HG02943 (cell line): ENCODE results near the gene DNHD1.

Experiments
- ATAC-seq: cut with Tn5 transposase; IDR thresholded peaks from one replicate; pipeline ENCODE4 v1.9.1; 2021; ENCODE audit warnings: mild to moderate bottlenecking, low read depth, moderate library complexity; ENCODE audit not compliant: unreplicated experiment

Gene DNHD1, protein sequence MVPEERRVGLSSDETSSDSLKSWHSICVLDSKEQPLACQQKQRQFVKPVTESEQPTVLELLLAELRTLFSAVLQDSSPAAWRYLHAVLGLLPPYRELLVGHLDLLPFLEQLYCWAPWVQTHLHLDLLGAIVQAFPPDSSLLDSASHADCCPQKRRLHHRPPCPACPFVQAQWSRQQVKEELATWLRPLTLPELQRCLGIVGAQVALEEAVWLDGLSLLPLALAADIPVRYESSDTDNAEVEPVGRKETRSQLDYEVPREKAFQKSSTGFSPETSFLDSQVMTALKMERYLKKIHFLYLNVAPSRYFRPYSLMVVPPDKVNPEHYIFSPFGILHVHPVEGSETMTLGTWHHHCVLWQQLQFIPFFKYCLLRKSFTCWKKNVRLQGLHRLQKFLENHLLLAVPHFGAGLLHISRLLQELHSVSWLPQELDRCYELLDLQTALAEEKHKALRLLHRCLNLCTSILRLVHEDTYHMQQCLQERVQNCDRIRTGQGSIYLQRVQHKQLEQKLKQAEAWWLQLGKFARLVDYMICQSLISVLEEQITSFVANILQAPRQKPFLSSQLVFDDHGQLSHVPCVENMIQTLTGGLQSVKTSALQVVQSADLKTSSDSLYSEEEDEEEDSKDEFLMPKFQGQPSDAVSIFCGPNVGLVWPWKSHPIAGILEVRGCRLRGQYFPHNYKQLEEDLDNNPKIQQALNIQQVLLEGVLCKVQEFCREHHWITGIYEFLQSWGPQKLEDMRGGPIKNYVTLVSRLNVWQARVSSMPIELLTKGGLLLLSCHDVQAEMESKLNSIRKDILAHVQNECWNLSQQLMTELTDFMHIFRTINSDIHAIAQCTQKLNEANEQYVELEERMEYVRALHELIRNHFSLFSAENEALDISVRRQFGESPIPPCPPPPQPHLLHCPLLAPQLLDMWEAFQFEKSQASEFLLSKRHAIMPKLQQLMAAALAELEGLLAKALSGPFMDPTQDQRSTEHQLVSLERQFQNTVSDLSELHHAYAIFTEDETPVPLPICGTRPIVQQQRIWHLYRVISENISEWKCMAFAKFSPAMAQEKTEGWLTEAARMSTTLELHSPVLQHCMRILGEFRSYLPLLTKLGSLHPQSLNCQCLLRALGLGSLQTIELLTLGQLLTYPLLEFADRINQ (N-terminal part only)

DNA sequence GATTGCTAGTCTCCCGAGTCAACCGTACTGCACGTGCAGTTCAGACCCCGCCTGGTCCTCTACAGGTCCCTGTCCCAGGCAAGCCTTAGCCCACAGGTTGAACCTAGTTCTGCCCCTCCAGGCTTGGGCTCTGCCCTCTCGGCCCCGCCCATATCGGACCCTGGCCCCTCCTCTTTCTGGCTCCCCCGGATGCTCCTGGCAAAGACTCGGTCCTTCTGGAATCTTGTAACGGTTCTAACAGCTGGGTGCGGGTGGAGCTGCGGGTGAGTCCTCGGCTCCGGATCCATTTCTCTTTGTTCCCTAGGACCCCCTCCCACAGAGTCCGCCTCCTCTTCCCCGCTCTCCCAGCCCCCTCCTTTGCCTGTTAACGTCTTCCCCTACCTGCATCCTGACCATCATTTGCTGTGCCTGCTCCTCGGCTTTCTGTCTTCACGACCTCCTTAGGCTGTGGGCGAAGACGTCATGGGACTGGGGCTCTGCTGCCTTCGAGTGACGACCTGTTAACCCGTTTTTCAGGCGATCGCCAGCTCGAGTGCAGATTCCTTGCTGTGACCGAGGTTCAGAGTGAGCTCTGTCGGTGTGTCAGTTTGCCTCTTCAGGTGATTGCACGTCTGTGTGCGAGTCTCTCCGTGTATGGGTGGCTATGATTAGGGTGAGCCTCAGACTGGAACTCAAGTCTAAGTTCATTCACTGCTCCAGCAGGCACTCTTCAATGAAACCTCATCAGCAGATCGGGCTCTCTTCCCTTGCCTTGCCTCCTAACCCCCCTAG is at the start of gene DNHD1:
Gene DNHD1 (plus strand): TSS at position 212 of the 771 bp plus-strand sequence. CDS start 936 bp downstream, outside the sequence.
- no peak for ATAC-seq

DNA sequence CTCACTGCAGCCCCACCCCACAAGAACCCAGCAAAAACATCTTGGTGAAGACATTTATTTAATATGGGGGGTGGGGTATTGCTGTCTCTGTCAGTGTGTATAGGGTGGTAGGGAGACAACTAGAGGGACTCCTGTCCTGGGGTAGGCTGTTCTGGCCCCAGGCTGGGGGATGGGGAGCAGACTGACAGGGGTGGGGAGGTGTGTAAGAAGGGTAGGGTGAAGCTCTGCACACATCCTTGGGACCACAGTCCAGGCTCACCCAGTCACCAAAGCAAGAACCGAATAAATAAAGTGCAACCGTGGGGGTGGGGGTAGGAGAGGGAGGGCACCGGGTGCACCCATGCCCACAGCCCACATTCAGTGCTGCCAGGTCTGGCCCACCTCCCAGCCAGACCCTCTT is 48.5 kb upstream of the DNHD1 start:
- no peak for ATAC-seq

DNA sequence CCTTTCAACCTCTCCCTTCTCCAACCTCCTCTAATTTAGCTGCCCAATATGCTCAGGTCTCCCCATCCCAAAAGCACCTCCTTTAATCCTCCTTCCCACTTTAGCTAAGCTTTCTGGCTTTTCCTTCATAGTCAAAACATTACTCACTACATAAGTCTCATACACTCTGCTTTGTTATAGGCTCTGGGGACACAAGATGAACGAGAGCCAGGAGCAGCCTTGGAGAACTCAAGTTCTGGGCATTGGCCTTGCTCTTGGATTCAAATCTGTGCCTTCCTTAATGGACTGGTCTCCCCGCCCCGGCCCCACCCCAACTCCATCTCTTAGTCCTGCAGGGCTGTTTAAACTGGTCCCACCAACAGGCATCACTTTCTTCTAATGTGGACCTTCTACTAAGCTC is 44.9 kb upstream of the DNHD1 start:
- ATAC-seq, result no peak

DNA sequence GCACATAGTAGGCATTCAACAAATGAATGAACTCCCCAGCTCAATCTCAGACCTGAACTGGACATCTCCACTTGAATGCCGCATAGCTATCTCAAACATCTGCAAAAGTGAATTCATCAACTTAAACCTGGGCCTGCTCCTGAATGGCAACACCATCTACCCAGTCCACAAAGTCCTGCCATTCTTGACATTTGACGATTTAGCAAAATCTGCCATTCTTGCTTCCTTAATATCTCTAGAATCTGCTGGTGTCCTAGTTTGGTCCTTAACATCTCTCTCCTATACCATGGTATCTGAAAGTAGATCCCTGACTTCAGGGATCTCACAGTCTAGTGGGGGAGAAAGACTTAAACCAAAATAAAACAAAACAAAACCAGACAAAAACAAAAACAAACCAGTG is 43.9 kb upstream of the DNHD1 start:
- no peak for ATAC-seq

DNA sequence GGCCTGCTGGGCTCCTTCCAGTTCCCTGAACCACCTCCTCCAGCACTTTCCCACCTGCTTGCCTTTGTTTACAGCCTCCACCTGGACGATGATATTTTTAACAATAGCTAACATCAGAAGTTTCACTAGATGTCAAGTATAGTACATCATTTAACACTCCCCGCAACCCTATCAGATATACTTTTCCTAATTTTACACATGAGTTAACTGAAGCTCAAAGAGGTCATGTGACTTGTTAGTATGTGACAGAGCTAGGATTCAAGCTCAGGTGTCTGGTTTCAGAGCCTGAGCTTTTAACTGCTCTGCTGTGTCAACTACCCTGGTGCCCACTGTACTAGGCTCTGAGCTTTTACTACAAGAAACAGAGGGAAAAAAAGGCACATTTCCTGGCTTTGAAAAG is 42.0 kb upstream of the DNHD1 start:
- ATAC-seq, result no peak

DNA sequence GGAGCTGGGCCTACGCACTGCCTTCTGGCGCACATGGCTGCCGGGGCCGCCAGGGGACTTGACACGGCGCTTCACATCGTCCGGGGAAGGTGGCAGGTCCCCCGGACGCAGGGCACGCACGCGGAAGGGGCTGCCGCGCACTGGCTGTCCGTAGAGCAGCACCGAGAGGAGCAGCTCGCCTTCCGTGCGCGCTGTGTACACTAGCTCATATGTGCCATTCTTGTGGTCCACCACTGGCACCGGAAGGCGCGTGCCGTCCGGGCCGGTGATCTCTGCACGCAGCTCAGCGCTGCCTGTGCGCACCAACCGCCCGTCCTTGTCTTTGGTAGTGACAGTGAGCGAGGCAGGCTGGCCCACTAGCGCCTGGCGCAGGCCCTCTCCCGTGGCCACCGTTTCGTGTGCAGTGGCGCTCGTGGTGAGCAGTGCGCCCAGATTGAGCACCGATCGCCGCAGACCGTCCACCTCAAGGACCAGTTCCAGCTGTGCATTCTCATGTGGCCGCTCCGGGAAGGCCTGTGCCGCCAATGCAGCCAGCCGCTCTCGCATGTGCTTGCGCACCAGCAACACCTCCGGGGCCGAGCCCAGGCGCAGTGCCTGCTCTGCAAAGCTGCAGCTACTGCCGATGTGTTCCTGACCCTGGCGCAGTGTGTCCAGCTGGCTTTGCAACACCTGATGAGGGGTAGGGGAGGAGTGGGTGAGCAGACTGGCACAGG is 40.6 kb upstream of the DNHD1 start:
- ATAC-seq, result no peak

DNA sequence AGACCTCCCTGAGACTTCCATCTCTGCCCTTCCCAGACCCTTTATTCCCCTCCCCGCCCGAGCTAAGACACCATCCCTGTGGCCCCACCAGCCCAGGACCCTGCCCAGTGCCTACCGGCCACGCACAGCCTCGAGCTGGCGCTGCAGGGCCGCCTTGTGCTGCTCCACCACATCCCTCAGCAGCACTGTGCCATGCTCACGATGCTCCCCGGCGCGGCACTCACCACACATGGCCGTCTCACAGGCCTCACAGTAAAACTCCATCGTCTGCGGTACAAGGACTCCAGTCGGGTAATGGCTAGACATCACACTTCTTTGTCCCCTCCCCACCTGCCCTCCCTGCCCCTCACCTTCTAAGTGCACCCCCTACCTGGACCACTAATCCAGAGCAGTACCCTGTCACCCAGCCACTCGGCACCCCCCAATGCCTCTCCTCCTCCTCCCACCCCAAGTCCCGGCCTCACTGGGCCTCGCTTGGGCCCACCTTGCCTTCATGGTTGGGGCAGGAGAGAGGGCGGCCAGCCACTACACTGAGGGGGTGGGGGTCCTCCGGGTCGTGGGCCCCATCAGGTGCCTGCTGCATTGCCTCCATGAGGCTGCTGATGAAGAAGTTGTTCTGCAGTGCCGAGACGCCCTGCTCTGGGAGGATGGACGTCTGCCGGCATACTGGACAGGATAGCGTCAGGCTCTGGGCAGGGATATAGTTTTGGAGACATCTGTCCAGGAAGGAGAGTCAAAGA is 39.3 kb upstream of the DNHD1 start:
- ATAC-seq, result no peak

DNA sequence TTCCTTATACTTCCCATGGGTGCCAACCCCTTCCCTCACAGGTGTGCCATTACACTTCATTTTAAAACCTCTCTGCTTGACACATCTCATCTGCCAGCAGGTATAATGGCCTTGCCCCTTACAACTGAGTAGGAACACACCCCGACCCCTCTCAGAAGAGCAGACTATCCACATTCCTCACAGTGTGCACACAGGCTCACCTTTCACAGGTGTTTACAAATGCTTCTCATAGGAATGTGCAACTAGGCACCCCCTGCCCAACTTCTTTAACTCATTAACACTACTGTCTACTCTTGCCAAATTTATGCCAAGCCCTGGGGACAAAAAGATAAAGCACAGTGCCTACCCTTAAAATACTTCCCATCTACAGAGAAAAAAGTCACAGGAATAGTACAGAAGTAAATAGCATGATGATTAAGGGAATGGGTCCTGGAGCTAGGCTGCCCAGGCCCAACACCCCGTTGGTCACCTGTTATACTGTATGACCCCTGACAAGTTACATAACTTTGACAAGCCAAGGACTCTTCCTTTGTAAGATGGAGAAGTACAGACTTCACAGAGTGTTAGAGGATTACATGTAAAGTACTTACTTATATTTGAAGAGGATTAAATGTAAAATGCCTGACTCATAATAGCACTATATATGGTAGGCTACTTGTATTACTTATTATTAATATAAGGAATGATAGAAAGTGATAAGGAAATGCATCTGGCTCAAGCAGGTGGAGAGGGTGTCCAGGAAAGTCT is 38.6 kb upstream of the DNHD1 start:
- ATAC-seq, result no peak

DNA sequence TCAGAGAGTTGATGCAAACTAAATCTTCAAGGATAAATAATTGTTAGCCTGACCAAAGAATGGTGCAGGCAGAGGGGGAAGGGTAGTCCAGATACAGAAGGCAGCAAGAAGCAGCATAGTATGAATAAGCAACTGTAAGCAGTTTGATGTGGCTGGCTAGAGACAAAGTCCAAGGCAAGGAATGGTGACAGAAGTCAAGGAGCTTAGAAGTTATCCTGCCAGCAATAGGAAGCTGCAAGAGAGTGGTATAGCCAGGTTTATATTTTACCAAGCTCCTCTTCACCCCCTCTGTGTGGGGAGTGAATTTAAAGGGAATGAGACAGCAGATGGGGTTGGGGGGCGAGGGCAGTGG is 38.0 kb upstream of the DNHD1 start:
- ATAC-seq, result no peak

DNA sequence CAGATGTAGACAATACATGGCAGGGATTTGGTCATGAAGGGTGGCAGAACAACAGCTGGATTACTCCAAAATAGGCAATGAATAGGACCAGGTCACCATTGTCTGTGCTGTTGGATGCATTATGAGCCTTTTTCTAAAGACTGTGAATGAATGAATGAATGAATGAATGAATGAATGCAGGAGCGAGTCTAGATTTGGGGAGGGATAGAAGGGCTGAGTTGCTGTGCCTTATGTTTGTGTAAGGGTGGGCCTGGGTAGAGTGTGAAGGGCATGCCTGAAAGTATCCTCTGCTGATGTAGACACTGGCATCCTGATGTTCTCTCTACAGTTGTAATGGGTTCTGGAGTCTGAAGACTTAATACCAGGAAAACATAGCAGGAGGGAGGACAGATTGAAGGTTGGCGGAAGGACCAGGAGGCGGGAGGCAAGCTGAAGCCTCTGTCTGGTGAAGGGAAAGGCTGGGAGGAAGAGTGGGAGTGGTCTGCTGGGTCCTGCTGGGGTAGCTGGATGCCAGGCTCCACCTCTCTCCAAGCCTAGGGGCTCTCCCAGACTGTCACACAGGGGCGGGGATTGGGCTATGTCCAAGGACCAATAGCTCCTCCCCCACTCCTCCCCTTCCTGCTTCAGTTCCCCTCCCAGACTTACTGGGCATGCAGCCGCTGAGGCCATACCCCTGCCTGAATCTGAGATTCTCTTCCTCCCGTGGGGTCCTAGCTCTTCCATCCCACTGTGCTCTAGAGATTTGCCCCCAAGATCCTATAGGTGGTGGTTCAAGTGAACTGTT is 28.2 kb upstream of the DNHD1 start:
- ATAC-seq, result no peak

DNA sequence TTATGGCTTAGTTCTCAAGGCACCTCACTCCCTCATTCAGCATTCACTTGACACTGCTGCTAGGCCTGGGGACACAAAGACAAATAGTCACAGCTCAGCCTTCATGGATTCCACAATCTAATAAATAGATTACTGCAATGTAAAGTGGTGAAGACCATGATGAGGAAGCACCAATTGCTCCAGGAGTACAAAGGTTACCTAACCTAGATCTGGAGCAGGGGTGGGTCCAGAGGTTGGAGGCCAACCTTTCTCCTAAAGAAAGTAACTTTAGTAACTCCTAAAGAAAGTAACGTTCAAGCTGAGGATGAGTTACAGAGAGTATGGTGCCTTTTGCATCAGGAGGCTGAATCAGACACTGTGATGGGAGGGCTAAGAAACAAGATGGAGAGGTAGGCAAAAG is 27.5 kb upstream of the DNHD1 start:
- no peak for ATAC-seq

DNA sequence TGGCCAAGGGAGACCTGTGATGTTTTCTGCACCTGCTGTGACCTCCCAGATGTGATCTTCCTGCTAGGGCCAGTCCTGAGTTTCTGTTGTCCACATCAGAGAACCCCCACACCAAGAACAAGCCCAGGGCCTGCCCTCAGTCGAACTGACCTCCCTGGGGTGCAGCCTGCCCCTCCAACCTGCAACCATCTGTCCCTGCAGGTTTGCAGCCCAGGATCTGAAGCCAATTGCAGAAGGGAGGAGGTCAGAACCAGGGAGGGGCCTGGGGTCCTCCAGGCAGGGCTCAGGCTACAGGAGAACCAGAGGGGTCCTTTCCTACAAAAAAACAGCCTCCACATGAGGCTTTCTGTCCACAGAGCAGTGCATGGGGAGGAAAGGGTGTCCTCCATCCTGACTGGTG is 24.1 kb upstream of the DNHD1 start:
- ATAC-seq, result no peak

DNA sequence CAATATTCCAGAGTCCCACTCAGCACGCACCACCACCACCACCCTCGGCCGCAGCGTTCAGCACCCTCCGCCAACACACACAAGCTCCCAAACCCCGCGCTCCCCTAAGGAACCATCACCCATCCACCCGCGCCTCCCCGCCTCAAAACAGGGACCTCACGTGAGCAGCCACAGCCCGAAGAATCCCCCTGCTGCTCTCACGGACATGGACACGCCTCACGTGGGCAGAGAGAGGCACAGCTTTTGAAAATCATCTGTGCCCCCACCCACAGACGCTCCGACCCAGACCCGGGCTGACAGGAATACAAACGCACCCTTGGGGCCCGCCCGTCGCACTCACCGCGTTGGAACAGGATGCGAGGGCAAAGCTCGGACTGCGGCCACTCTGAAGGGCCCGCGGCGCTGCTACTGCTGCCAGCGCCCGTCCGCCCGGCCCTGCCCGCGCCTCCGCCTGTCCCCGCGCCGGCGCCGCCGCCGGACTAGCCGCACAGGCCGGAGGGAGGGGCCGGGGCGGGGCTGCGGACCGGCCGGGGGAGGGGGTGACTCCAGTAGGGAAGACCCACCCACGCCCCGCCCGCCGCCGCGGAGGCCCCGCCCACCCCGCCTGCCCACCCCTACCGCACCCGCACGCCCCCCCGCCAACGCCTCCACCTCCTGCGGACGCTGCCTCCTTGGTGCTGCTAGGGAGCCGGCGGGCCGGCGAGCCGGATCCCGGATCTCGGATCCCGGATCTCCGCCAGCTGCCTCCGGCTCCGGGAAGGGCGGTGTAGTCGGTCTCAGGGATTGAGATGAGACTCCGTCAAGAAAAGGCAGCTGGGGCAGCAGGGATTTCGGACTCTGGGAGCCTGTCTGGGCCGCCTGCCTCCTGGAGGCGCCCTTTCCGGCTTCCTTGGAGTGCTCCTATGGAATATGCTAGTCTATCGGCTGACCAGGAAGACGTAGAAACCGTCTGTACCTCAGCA is 23.3 kb upstream of the DNHD1 start, which contains the start of gene TRIM3:
Gene TRIM3 (minus strand): TSS at position 491 of the 962 bp plus-strand sequence. CDS start 8,246 bp downstream, outside the sequence.
- ATAC-seq, result peak; percentile 62

DNA sequence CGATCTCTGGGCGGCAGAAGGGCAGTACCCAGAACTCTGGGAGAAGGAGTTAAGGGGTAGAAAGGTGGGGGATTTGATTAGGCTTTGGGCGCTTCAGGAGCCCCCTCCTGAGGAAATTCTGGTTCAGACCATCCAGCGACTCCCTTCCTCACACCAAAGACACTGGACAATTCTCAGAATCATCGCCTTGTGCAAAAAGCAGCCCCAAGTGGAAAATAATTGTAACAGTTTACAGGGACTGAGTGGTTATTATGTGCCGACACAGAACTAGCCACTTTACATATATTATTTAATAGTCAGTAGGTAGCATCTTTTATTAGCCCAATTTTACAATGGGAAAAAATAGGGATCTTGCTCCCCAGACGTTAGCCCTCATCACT is 22.7 kb upstream of the DNHD1 start:
- no peak for ATAC-seq

DNA sequence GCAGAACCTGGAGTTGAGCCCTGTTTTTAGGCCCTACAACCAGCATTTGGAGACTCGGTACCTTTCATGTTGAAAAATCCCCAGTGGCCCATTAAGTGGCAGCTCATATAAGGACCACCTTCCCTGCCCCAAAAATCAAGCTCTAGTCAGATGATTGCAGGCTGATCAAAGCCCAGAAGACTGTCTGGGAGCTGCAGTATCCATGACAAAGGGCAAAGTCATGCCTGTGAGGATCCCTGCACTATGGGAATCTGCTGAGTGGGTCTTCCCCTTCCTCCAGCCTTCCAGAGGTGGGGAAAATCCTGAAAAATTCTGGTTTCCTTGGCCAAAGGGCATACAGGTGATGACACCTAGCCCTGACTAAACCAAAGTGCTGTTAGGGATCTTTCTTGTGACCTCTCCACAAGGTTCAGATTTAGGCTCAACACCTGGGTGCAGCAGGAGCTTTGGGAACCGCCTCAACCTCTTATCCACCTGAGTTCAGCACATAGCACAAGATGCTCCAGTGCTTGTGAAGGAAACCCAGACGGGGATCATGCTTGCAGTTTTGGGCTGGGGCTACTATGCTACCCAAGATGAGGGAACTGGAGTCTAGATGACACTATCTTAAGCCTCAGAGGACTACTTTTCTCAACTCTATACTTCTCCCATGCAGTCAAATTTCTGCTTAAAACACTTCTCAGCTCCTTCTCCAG is 22.1 kb upstream of the DNHD1 start:
- no peak for ATAC-seq

DNA sequence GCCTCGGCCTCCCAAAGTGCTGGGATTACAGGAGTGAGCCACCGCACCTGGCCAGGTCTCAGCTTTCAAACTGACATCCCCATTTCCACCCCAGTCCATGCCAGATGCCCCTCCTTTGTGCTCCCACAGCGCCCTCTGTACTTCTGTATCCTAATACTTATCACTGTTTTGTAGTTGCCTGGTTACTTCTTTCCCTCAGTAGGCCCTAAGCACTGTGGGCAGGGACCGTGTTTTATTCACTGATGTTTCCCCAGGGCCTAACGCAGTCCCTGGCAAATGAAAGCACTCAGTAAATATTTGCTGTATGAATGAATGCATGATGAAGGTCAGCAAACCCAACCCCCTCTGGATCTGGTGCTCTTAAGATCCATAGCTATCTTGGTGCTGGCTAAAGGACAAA is 21.1 kb upstream of the DNHD1 start:
- ATAC-seq, result no peak
